SK-N-SH (cell line): ENCODE data around the gene SH2D4B.

Experiments
- CTCF ChIP-seq: fragments of 200-600 bp; sonication (generic); IDR thresholded peaks from 2 replicates; pipeline ENCODE4 v1.6.1; 2017; ENCODE audit warnings: antibody characterized with exemption, mild to moderate bottlenecking, moderate library complexity
- EP300 ChIP-seq, 2 experiments: IDR thresholded peaks; 2 replicates each; pipeline versions ENCODE4 v1.4.0 to v1.6.1; 2012; ENCODE audit warnings: borderline replicate concordance in 1 of 2, low read depth in 1 of 2, low read length in 1 of 2
- NRF1 ChIP-seq: IDR thresholded peaks from 2 replicates; pipeline ENCODE4 v1.6.1; 2012; ENCODE audit warnings: low read depth, mild to moderate bottlenecking, low read length
- POLR2AphosphoS5 ChIP-seq: IDR thresholded peaks from 2 replicates; pipeline ENCODE4 v1.6.1; 2012; ENCODE audit warnings: low read depth, low read length
- RAD21 ChIP-seq: IDR thresholded peaks from 2 replicates; pipeline ENCODE4 v1.6.1; 2012; ENCODE audit warnings: mild to moderate bottlenecking, low read length
- RFX5 ChIP-seq: IDR thresholded peaks from 2 replicates; pipeline ENCODE4 v1.6.1; 2012; ENCODE audit warnings: mild to moderate bottlenecking, improper control_type of control experiment, low read length
- TAF1 ChIP-seq: IDR thresholded peaks from 2 replicates; pipeline ENCODE4 v1.6.1; 2012; ENCODE audit warnings: low read depth, mild to moderate bottlenecking, low read length, moderate library complexity, borderline replicate concordance
- TEAD4 ChIP-seq: IDR thresholded peaks from 2 replicates; pipeline ENCODE4 v1.4.0; 2012; ENCODE audit warnings: mild to moderate bottlenecking, borderline replicate concordance; ENCODE audit not compliant: insufficient read depth
- TF ChIP-seq, protein P1 (sequence below): IDR thresholded peaks from 2 replicates; pipeline ENCODE4 v1.6.1; 2012; ENCODE audit warnings: mild to moderate bottlenecking, low read depth, low read length, moderate library complexity
- TF ChIP-seq, protein P2 (sequence below): IDR thresholded peaks from 2 replicates; pipeline ENCODE4 v1.4.0; 2012; ENCODE audit warnings: low read depth

DNA sequence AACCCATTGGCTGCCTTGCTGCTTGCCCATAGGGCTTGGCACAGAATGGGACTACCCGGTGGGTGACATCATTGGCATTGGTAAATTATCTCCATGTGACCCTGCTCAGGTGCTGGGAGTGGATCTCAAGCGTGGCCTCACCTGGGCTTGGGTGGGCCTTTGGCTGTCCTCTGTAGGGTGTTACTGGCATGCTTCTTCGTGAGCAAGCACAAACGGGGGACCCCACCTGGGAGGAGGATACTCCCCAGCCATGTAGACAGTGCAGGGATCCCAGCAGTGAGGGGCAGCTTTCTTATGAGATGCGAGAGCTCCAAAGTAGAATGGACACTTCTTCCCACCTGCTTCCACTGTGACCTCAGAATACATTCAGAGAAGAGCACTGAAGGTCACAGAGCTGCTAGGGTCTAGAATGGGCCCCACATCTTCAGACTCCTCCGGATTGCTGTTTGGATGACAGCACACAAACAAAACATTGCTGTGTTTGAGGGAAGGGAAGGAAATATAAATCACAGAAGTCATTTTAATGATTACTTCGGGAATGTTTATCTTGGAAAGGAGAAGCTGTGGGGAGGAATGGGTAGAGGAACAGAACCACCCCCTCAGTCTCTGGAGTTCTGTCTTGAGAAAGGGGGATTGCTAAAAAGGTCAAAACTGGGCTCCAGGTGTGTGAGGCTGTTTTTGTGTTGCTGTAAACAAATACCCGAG, 75.9 kb downstream of the SH2D4B start:
- no peak for TF ChIP-seq CTCF
- TF ChIP-seq TAF1, result no peak
- no peak for TF ChIP-seq TEAD4
- no peak for TF ChIP-seq RFX5
- TF ChIP-seq POLR2AphosphoS5, result no peak
- TF ChIP-seq, protein P1, sequence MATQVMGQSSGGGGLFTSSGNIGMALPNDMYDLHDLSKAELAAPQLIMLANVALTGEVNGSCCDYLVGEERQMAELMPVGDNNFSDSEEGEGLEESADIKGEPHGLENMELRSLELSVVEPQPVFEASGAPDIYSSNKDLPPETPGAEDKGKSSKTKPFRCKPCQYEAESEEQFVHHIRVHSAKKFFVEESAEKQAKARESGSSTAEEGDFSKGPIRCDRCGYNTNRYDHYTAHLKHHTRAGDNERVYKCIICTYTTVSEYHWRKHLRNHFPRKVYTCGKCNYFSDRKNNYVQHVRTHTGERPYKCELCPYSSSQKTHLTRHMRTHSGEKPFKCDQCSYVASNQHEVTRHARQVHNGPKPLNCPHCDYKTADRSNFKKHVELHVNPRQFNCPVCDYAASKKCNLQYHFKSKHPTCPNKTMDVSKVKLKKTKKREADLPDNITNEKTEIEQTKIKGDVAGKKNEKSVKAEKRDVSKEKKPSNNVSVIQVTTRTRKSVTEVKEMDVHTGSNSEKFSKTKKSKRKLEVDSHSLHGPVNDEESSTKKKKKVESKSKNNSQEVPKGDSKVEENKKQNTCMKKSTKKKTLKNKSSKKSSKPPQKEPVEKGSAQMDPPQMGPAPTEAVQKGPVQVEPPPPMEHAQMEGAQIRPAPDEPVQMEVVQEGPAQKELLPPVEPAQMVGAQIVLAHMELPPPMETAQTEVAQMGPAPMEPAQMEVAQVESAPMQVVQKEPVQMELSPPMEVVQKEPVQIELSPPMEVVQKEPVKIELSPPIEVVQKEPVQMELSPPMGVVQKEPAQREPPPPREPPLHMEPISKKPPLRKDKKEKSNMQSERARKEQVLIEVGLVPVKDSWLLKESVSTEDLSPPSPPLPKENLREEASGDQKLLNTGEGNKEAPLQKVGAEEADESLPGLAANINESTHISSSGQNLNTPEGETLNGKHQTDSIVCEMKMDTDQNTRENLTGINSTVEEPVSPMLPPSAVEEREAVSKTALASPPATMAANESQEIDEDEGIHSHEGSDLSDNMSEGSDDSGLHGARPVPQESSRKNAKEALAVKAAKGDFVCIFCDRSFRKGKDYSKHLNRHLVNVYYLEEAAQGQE, result no peak
- no peak for TF ChIP-seq EP300 (IDR thresholded peaks at IDR 0.05; ENCODE audit: borderline replicate concordance in 1 of 2, low read depth in 1 of 2, low read length in 1 of 2)
- TF ChIP-seq, protein P2, sequence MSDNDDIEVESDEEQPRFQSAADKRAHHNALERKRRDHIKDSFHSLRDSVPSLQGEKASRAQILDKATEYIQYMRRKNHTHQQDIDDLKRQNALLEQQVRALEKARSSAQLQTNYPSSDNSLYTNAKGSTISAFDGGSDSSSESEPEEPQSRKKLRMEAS, result no peak
- no peak for TF ChIP-seq NRF1
- no peak for TF ChIP-seq RAD21
